Dendritic cell treated with granulocyte-macrophage colony-stimulating factor and Interleukin-4, amounts not matched to agents 40 ng/mL and 50 ng/mL, for 4 days (primary cell): ENCODE data around the gene RPS6KB1.
"Not testable (repeated sequence)": the region's sequence is repeated elsewhere in the genome, so short reads cannot be mapped to it uniquely, and the experiment has no call there.

ENCODE experiments used
- H3K27ac Mint-ChIP-seq: one replicate; pipeline ENCODE4 v1.8.0; 2022; ENCODE audit warnings: mild to moderate bottlenecking, mixed read lengths
- H3K27me3 Mint-ChIP-seq: one replicate; pipeline ENCODE4 v1.8.0; 2022; ENCODE audit warnings: mild to moderate bottlenecking, mixed read lengths
- H3K36me3 Mint-ChIP-seq: one replicate; pipeline ENCODE4 v1.8.0; 2022; ENCODE audit warnings: low read depth, mixed read lengths
- H3K4me1 Mint-ChIP-seq: one replicate; pipeline ENCODE4 v1.8.0; 2022; ENCODE audit warnings: low read depth, mixed read lengths
- H3K4me3 Mint-ChIP-seq: one replicate; pipeline ENCODE4 v1.8.0; 2022; ENCODE audit warnings: mild to moderate bottlenecking, moderate library complexity, mixed read lengths
- H3K9me3 Mint-ChIP-seq: one replicate; pipeline ENCODE4 v1.8.0; 2022; ENCODE audit warnings: mixed read lengths
- intact Hi-C: fragments of 100-400 bp; cut with micrococcal nuclease; formaldehyde crosslinking; loops from one replicate; pipeline ENCODE4 v1.15.0; 2022

RPS6KB1 gene

DNA sequence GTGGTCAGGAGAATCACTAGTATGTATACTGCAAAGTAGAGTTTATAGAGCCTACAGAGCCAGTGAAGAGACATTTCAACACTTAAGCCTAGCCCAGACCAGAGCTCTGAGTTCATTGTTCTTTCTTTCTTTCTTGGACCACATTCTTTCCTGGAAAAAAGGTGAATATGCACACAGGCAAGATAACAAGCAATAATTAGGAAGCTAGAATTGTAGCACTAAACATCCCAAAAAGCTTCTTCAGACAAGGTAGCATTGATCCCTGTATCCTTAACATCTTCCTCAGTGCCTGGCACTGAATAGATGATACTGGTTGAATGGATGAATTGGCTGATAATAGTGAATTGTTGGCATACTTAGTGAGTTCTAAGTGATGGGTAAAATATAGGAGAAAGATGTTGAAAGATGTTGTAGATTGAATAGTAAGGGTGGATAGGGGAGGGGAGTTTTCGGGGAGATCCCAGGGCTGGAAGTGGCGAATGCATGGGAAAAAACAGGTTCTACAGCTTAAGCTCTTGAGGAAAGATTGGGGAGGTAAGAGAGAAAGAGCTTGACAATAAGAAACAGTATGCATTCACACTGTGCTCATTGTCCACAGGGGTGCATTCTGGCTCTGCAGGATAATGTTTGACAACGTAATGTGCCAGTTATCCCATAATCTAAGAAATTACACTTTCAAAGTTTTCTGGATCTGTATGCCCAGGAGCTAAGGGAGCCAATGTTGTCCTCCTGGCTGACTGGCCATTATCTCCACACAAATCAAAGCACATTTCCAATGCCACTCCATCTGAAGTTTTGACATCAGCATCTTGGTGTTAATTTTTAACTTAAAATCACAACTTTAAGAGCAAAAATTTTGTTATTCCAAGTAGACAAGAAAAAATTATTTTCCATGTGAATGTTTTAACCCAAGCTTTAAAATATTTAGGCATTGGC, 35.8 kb upstream of the RPS6KB1 start:
- Mint-ChIP-seq H3K27me3 (no peaks in the 10 kb centered on the region), H3K36me3 (peaks cover 12% of the 10 kb centered on the region), H3K9me3 (no peaks in the 10 kb centered on the region), H3K27ac (no peak overlapping the region), H3K4me3 (no peak overlapping the region), H3K4me1 (peaks cover 42% of the 10 kb centered on the region)
- intact Hi-C loops = no loop called here

GRCh38 chr17:59858167-59858816, 34.6 kb upstream of the RPS6KB1 start:
- no peak overlapping the region for H3K27ac Mint-ChIP-seq
- H3K27me3 Mint-ChIP-seq = no peaks in the 10 kb centered on the region
- H3K4me1 Mint-ChIP-seq = peaks cover 30% of the 10 kb centered on the region
- no peaks in the 10 kb centered on the region for H3K9me3 Mint-ChIP-seq
- no peak overlapping the region for H3K4me3 Mint-ChIP-seq
- intact Hi-C loops = no loop called here
- H3K36me3 Mint-ChIP-seq = peaks cover 20% of the 10 kb centered on the region

GRCh38 chr17:59858932-59859331, 34.0 kb upstream of the RPS6KB1 start:
- Mint-ChIP-seq H3K27me3 (no peaks in the 10 kb centered on the region), H3K27ac (no peak overlapping the region), H3K36me3 (peaks cover 21% of the 10 kb centered on the region), H3K9me3 (no peaks in the 10 kb centered on the region), H3K4me3 (no peak overlapping the region), H3K4me1 (peaks cover 24% of the 10 kb centered on the region)
- intact Hi-C loops = loop anchor here (1.0 kb wide), 1 partner anchor 112 kb away; no protein-coding TSS in a partner anchor

DNA sequence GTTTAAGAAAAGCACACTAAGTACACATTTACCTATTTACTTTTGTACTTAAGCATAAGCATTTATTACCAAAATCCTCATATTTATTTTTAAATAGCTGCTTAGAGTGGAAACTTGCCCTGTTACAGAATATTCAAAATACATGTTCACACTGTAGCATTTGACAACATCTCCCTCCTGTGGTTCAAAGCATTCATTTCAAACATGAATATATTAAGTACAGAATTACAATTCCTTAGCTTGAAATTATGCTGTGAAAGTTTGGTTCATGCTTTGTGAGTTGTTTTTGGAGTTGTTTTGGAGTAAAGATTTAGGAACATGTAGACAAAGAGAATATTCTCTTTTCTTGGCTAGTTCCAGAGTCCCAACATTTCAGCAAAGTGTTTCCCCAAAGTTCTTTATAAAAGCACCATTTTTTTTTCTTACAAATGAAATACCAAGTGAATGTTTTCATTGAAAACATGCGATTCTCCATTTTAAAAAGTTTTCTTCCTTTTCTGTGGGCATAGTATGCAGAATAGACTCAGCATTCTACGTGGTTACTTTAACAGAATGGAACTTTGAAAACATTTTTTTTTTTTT, 33.4 kb upstream of the RPS6KB1 start:
- peaks cover 26% of the 10 kb centered on the region for H3K36me3 Mint-ChIP-seq
- intact Hi-C loops = loop anchor here (1.0 kb wide), 1 partner anchor 112 kb away; no protein-coding TSS in a partner anchor
- no peaks in the 10 kb centered on the region for H3K9me3 Mint-ChIP-seq
- H3K27ac Mint-ChIP-seq = no peak overlapping the region
- H3K4me1 Mint-ChIP-seq = peaks cover 19% of the 10 kb centered on the region
- no peaks in the 10 kb centered on the region for H3K27me3 Mint-ChIP-seq
- H3K4me3 Mint-ChIP-seq = no peak overlapping the region

GRCh38 chr17:59863616-59864015, 29.3 kb upstream of the RPS6KB1 start:
- Mint-ChIP-seq H3K4me1 (peaks cover 9% of the 10 kb centered on the region), H3K9me3 (no peaks in the 10 kb centered on the region), H3K27ac (no peak overlapping the region), H3K4me3 (no peak overlapping the region), H3K27me3 (no peaks in the 10 kb centered on the region), H3K36me3 (peaks cover 42% of the 10 kb centered on the region)
- intact Hi-C loops = no loop called here

DNA sequence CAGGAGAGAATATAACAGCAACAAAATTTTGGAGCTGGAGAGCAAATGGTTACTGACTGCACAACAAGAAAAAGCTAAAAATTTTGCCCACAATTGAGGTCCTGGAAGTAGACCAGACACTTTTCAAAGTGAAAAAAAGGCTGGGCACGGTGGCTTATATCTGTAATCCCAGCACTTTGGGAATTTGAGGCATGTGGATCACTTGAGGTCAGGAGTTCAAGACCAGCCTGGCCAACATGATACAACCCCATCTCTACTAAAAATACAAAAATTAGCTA, 23.0 kb upstream of the RPS6KB1 start:
- Mint-ChIP-seq H3K9me3 (no peaks in the 10 kb centered on the region), H3K27me3 (no peaks in the 10 kb centered on the region), H3K4me3 (no peak overlapping the region), H3K36me3 (peaks cover 30% of the 10 kb centered on the region), H3K27ac (no peak overlapping the region), H3K4me1 (peaks cover 9% of the 10 kb centered on the region)
- intact Hi-C loops = no loop called here

- no peak overlapping the region for H3K27ac Mint-ChIP-seq
Observed at GRCh38 chr17:59870482-59870881, 22.4 kb upstream of the RPS6KB1 start.

GRCh38 chr17:59872351-59872750, 20.6 kb upstream of the RPS6KB1 start:
- intact Hi-C loops = no loop called here
- H3K36me3 Mint-ChIP-seq = peaks cover 41% of the 10 kb centered on the region
- H3K9me3 Mint-ChIP-seq = no peaks in the 10 kb centered on the region
- H3K27ac Mint-ChIP-seq = no peak overlapping the region
- H3K4me3 Mint-ChIP-seq = no peak overlapping the region
- H3K4me1 Mint-ChIP-seq = peaks cover 12% of the 10 kb centered on the region
- no peaks in the 10 kb centered on the region for H3K27me3 Mint-ChIP-seq

More at GRCh38 chr17:59870482-59870881, 22.4 kb upstream of the RPS6KB1 start:
- Mint-ChIP-seq H3K9me3 (no peaks in the 10 kb centered on the region), H3K4me3 (no peak overlapping the region), H3K36me3 (peaks cover 29% of the 10 kb centered on the region), H3K4me1 (peaks cover 3% of the 10 kb centered on the region), H3K27me3 (no peaks in the 10 kb centered on the region)
- intact Hi-C loops = no loop called here

DNA sequence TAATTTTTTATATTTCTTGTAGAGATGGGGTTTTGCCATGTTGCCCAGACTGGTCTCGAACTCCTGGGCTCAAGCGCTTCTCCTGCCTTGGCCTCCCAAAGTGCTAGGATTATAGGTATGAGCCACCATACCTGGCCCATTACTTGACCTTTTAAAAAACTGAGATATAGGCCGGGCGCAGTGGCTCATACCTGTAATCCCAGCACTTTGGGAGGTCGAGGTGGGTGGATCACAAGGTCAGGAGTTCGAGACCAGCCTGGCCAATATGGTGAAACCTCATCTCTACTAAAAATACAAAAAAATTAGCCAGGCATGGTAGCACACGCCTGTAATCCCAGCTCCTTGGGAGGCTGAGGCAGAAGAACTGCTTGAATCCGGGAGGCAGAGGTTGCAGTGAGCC, 19.5 kb upstream of the RPS6KB1 start:
- intact Hi-C loops, H3K4me3 Mint-ChIP-seq, H3K9me3 Mint-ChIP-seq, H3K27me3 Mint-ChIP-seq, H3K27ac Mint-ChIP-seq: not testable (repeated sequence)
- Mint-ChIP-seq H3K36me3 (peaks cover 47% of the 10 kb centered on the region), H3K4me1 (peaks cover 12% of the 10 kb centered on the region)

DNA sequence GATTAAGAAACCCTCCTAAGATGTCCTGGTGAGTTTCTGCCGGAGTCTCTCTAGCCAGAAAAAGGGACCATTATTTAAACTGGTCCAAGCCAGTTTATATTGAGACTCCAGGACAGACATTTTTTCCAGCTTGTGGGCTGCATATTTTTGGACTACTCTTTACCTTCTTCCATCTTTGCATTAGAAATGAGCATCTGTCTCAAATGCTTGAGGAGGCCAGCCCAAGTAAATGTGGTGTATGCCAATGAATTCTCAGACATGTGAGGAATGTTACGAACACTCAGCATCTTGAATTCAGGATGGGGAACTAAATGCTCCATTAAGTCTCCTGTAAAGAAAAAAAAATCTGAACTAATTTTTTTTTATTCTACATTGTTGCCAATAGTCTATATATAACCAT, 18.5 kb upstream of the RPS6KB1 start:
- no peaks in the 10 kb centered on the region for H3K27me3 Mint-ChIP-seq
- H3K4me1 Mint-ChIP-seq = peaks cover 12% of the 10 kb centered on the region
- peaks cover 54% of the 10 kb centered on the region for H3K36me3 Mint-ChIP-seq
- no peak overlapping the region for H3K4me3 Mint-ChIP-seq
- no peaks in the 10 kb centered on the region for H3K9me3 Mint-ChIP-seq
- H3K27ac Mint-ChIP-seq = no peak overlapping the region
- intact Hi-C loops = no loop called here

DNA sequence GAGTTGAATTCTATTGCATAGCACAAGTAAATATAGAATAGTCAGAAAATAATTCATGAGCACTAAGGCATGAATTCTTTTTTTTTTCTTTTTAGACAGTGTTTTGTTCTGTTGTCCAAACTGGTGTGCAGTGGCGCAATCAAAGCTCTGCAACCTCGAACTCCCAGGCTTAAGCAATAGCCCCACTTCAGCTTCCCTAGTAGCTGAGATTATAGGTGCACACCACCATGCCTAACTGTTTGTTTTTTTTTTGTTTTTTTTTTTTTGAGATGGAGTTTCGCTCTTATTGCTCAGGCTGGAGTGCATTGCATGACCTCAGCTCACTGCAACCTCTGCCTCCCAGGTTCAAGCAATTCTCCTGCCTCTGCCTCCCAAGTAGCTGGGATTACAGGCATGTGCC, 16.8 kb upstream of the RPS6KB1 start:
- intact Hi-C loops = no loop called here
- H3K27me3 Mint-ChIP-seq = no peaks in the 10 kb centered on the region
- no peak overlapping the region for H3K27ac Mint-ChIP-seq

GRCh38 chr17:59877965-59878364, 15.0 kb upstream of the RPS6KB1 start:
- Mint-ChIP-seq H3K9me3 (no peaks in the 10 kb centered on the region), H3K4me1 (peaks cover 12% of the 10 kb centered on the region), H3K36me3 (peaks cover 72% of the 10 kb centered on the region), H3K27me3 (no peaks in the 10 kb centered on the region), H3K4me3 (no peak overlapping the region), H3K27ac (no peak overlapping the region)
- intact Hi-C loops = no loop called here

More for the DNA sequence above, 16.8 kb upstream of the RPS6KB1 start:
- H3K4me3 Mint-ChIP-seq = no peak overlapping the region
- no peaks in the 10 kb centered on the region for H3K9me3 Mint-ChIP-seq
- H3K4me1 Mint-ChIP-seq = peaks cover 12% of the 10 kb centered on the region
- peaks cover 72% of the 10 kb centered on the region for H3K36me3 Mint-ChIP-seq

GRCh38 chr17:59878624-59879023, 14.3 kb upstream of the RPS6KB1 start:
- Mint-ChIP-seq H3K4me3 (no peak overlapping the region), H3K4me1 (peaks cover 12% of the 10 kb centered on the region), H3K27me3 (no peaks in the 10 kb centered on the region), H3K9me3 (no peaks in the 10 kb centered on the region), H3K36me3 (peaks cover 75% of the 10 kb centered on the region), H3K27ac (no peak overlapping the region)
- intact Hi-C loops = no loop called here

DNA sequence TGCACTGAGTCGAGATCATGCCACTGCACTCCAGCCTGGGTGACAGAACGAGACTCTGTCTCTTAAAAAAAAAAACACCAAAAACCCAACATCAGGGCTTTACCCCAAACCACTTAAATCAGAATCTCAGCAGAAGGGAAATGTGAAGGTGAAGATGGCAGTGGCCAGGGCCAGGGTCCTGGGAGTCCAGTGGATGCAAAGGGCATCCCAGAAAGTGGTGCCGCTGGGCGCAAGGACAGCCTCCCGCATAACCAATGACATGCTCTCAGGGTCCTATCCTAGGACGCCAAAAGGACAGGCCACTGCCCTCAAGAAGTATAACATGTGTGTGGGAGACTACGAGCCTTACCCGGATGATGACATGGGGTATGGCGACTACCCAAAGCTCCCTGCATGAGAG, 8.1 kb upstream of the RPS6KB1 start:
- no peaks in the 10 kb centered on the region for H3K9me3 Mint-ChIP-seq
- peaks cover 88% of the 10 kb centered on the region for H3K36me3 Mint-ChIP-seq
- intact Hi-C loops = no loop called here
- no peak overlapping the region for H3K4me3 Mint-ChIP-seq
- H3K4me1 Mint-ChIP-seq = no peaks in the 10 kb centered on the region
- no peaks in the 10 kb centered on the region for H3K27me3 Mint-ChIP-seq
- H3K27ac Mint-ChIP-seq = no peak overlapping the region
